AG04449 (cell line): ENCODE measurements around the gene DDX5.
"Not testable (repeated sequence)": the region's sequence is repeated elsewhere in the genome, so short reads cannot be mapped to it uniquely, and the experiment has no call there.

Experiments used
- CTCF ChIA-PET: fragments of 350-600 bp; formaldehyde crosslinking; extraction: SDS; loops from one replicate; lab custom pipeline; 2021; ENCODE audit warnings: antibody characterized with exemption; lab: Yijun Ruan, JAX
- POLR2A ChIA-PET: fragments of 400-600, 350-600 bp; formaldehyde crosslinking; extraction: SDS; loops from one replicate; lab custom pipeline; 2020; ENCODE audit warnings: antibody characterized with exemption, inconsistent platforms; lab: Yijun Ruan, JAX
- DNase-seq: peaks from one replicate; pipeline ENCODE4 v3.0.0-alpha.2; 2010; ENCODE audit warnings: low read depth, low spot score
- H3K4me3 ChIP-seq: 2 replicates; pipeline ENCODE4 v1.5.1; 2011; ENCODE audit warnings: low read depth, mild to moderate bottlenecking, control low read depth, low read length
- TF ChIP-seq, protein P1 (sequence below): IDR thresholded peaks from one replicate; pipeline ENCODE4 v1.5.1; 2011; ENCODE audit warnings: mild to moderate bottlenecking, moderate library complexity, low read length, control low read depth, inconsistent platforms; ENCODE audit not compliant: insufficient read depth; ENCODE audit errors: missing control alignments

The DDX5 gene

DNA sequence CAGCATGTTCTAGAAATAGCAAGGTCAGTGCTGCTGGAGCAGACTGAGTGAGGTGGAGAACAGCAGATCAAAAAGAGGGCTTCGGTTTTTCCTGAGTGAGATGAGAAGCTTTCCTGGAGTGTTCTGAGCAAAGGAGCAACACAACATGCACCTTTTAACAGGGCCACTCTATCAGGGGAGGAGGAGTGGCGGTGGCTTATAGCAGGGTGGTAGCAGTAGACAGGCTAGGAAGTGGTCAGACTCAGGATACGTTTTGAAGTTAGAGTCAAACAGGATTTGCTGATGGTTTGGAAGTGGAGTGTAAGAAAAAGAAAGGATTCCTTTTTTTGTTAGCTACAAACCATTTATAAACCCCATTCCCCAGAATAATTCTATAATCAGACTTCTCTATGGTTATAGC, 21.7 kb downstream of the DDX5 start:
- CTCF ChIA-PET: interaction anchor here (0.8 to 13.9 kb wide), 5 partner anchors 7 to 65 kb away, joined by 3 to 120 read pairs (median 5); no protein-coding TSS in a partner anchor
- POLR2A ChIA-PET: no interaction called here
- no peak overlapping the region for H3K4me3 ChIP-seq

DNA sequence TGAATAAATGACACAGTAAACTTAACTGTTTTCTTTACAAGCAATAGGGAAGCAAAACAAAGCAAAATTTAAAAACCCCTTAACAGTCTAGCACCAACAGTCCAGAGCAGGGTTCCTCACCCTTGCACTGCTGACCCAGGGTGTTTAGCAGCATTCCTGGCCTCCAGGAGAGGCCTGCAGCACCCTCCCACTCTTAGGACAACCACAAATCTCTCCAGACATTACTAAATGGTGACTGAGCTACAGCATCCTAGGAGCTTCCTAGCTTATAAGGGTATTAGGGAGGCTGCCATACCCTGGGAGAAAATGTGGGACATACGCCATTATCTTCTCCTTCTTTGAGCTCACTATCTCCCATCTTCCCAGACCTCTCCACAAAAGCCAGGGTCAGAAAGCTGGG, 25.1 kb downstream of the DDX5 start:
- CTCF ChIA-PET: interaction anchor here (0.7 to 13.9 kb wide), 4 partner anchors 10 to 159 kb away, joined by 3 to 120 read pairs (median 53); no protein-coding TSS in a partner anchor

More for the DNA sequence above, 21.7 kb downstream of the DDX5 start:
- DNase-seq: no peak
- TF ChIP-seq, protein P1, sequence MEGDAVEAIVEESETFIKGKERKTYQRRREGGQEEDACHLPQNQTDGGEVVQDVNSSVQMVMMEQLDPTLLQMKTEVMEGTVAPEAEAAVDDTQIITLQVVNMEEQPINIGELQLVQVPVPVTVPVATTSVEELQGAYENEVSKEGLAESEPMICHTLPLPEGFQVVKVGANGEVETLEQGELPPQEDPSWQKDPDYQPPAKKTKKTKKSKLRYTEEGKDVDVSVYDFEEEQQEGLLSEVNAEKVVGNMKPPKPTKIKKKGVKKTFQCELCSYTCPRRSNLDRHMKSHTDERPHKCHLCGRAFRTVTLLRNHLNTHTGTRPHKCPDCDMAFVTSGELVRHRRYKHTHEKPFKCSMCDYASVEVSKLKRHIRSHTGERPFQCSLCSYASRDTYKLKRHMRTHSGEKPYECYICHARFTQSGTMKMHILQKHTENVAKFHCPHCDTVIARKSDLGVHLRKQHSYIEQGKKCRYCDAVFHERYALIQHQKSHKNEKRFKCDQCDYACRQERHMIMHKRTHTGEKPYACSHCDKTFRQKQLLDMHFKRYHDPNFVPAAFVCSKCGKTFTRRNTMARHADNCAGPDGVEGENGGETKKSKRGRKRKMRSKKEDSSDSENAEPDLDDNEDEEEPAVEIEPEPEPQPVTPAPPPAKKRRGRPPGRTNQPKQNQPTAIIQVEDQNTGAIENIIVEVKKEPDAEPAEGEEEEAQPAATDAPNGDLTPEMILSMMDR: no peak

DNA sequence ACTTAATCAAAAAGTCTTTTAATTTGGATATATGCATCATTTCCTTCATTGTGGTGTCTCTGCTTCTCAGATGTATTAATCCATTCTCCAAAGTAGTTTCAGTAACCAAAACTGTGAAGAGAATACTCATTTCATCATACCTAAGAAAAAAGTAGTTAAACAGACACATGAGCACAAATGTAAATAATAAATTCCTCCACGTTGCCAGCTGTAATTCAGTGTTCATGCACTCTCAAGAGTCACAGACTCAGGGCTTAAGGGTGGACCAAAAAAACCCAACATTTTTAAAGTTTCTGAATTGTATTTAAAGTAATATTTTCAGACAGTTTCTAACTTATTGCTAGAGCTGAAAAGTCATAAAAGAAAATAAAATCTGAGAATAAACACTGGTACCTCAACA, 28.2 kb downstream of the DDX5 start:
- TF ChIP-seq, protein P1: no peak
- no peak overlapping the region for H3K4me3 ChIP-seq
- POLR2A ChIA-PET: interaction anchor here (1.2 to 1.5 kb wide), 2 partner anchors 19 to 29 kb away, joined by 5 to 7 read pairs; partner anchors contain the start of genes CEP95 and POLG2
- no peak for DNase-seq
- CTCF ChIA-PET: interaction anchor here (0.9 to 13.9 kb wide), 4 partner anchors 13 to 174 kb away, joined by 3 to 120 read pairs (median 53); no protein-coding TSS in a partner anchor

More for the DNA sequence above, 25.1 kb downstream of the DDX5 start:
- no peak overlapping the region for H3K4me3 ChIP-seq
- no peak for DNase-seq
- TF ChIP-seq, protein P1: no peak
- POLR2A ChIA-PET: no interaction called here

DNA sequence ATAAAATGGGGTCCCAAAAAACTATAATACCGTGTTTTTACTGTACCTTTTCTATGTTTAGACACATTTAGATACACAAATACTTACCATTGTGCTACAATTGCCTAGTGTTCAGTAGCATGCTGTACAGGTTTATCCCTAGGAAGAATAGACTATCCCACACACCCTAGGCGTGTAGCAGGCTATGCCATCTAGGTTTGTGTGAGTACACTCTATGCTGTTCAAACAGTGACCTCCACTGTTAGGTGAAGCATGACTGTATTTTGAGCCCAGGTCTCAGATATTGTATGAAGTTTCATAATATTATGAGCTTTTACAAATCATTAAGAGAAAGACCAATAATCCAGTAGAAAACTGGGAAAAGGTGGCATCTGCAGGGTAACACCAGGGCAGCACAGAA, 33.5 kb downstream of the DDX5 start:
- ChIA-PET CTCF (interaction anchor here (1.1 kb wide), 2 partner anchors 54 to 151 kb away, joined by 3 read pairs; no protein-coding TSS in a partner anchor), POLR2A (no interaction called here)
- H3K4me3 ChIP-seq: no peak overlapping the region
- TF ChIP-seq, protein P1: no peak
- DNase-seq: no peak

DNA sequence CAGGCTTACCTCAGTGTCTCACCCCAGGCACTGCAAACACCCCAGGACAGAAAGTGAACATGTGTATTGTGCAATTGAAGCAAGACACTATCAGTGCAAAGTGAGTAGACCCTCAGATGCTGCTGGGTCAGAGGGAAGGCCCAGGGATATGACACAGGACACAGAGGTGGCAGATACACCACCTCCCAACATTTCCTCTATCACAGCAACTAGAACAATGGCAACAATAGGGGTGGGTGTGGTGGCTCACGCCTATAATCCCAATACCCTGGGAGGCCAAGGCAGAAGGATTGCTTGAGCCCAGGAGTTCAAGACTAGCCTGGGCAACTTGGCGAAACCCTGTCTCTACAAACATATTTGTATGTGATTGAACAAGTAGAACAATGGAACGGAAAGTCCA, 34.6 kb downstream of the DDX5 start:
- DNase-seq: no peak
- H3K4me3 ChIP-seq: no peak overlapping the region
- TF ChIP-seq, protein P1: no peak
- POLR2A ChIA-PET: no interaction called here
- CTCF ChIA-PET: interaction anchor here (0.8 to 2.2 kb wide), 2 partner anchors 19 to 51 kb away, joined by 3 to 8 read pairs; no protein-coding TSS in a partner anchor

DNA sequence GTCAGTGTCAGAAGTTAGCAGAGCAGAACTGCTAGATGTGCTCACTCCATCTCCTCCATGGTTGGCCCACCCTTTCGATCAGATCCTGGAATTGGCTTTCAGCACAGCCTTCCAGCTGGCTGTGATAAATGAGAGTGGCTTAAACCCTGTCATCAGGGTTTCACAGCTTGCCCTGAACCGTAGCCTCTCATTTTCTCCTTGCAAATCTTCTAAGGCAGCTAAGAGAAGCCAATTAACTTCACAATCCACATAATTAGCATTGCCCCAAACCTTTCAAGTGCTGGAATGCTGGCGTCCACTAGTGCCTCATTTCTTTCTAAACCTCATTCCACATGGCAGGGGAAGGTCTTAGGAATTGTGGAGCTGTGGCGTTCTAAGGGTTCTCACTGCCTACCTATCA, 35.5 kb downstream of the DDX5 start:
- no peak overlapping the region for H3K4me3 ChIP-seq
- CTCF ChIA-PET: interaction anchor here (1.9 to 2.2 kb wide), 2 partner anchors 20 to 51 kb away, joined by 5 to 8 read pairs; no protein-coding TSS in a partner anchor
- POLR2A ChIA-PET: no interaction called here
- no peak for DNase-seq
- TF ChIP-seq, protein P1: no peak

DNA sequence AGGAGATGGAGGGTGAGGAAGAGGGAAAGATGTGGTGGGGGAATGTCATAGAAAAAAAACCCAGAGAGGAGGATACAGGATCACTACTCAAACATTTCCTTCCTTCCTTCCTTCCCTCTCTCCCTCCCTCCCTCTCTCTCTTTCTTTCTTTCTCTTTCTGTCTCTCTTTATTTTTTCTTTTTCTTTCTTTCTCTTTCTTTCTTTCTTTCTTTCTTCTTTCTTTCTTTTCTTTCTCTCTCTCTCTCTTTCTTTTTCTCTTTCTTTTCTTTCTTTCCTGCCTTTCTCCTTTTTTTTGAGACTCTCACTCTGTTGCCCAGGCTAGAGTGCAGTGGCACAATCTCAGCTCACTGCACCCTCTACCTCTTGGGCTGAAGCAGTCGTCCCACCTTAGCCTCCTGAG, 39.3 kb downstream of the DDX5 start:
- CTCF ChIA-PET: interaction anchor here (1.0 to 2.9 kb wide), 4 partner anchors 13 to 48 kb away, joined by 3 to 12 read pairs (median 5); no protein-coding TSS in a partner anchor
- POLR2A ChIA-PET, DNase-seq, H3K4me3 ChIP-seq: not testable (repeated sequence)
